K562 (cell line): ENCODE data around the gene EFHC1. TPM values are rescaled to one million over a fixed set of nuclear protein-coding genes. Genes with fewer than 3 reads are reported as not detected.

Source experiments
- ASH1L ChIP-seq: fragments of 450-650 bp; IDR thresholded peaks from 2 replicates; pipeline ENCODE4 v1.6.1; 2018; ENCODE audit warnings: borderline replicate concordance, mild to moderate bottlenecking, low read depth; ENCODE audit not compliant: partially characterized antibody
- BRD9 ChIP-seq: fragments of 450-650 bp; IDR thresholded peaks from 2 replicates; pipeline ENCODE4 v1.6.1; 2018; ENCODE audit warnings: low read depth; ENCODE audit not compliant: partially characterized antibody
- CBX1 ChIP-seq: sonication (generic); IDR thresholded peaks from 2 replicates; pipeline ENCODE4 v1.6.1; 2016; ENCODE audit warnings: antibody characterized with exemption, low read depth, mild to moderate bottlenecking
- CXXC5 ChIP-seq: fragments of 250-450 bp; sonication (Bioruptor Pico); IDR thresholded peaks from 2 replicates; pipeline ENCODE4 v1.8.0; 2022; ENCODE audit warnings: inconsistent platforms, mild to moderate bottlenecking, moderate library complexity
- DPF2 ChIP-seq: fragments of 450-650 bp; IDR thresholded peaks from 2 replicates; pipeline ENCODE4 v1.6.1; 2016
- ETS2 ChIP-seq: IDR thresholded peaks from 2 replicates; pipeline ENCODE4 v1.6.1; 2016; ENCODE audit warnings: borderline replicate concordance, missing genetic modification characterization, mild to moderate bottlenecking, moderate library complexity, missing compliant biosample characterization; ENCODE audit not compliant: poor library complexity, severe bottlenecking
- FOSL1 ChIP-seq: fragments of 200-800 bp; sonication (Bioruptor generic); conservative IDR thresholded peaks from 2 replicates; pipeline ENCODE4 v1.6.1; 2016; ENCODE audit warnings: missing genetic modification characterization, missing compliant biosample characterization
- FOXA1 ChIP-seq: fragments of 450-650 bp; IDR thresholded peaks from 2 replicates; pipeline ENCODE4 v1.6.1; 2016; ENCODE audit warnings: mild to moderate bottlenecking, borderline replicate concordance
- HMGN3 ChIP-seq: IDR thresholded peaks from 2 replicates; pipeline ENCODE4 v1.6.1; 2011; ENCODE audit warnings: borderline replicate concordance, low read depth, mild to moderate bottlenecking, mixed read lengths, low read length; ENCODE audit not compliant: insufficient read length; ENCODE audit errors: extremely low read depth
- PTTG1 ChIP-seq: fragments of 450-650 bp; IDR thresholded peaks from 2 replicates; pipeline ENCODE4 v1.6.1; 2016; ENCODE audit warnings: low read depth, mild to moderate bottlenecking, missing genetic modification characterization, missing compliant biosample characterization
- RBM25 ChIP-seq: fragments of 200-400 bp; formaldehyde crosslinking; IDR thresholded peaks from 2 replicates; pipeline ENCODE4 v1.6.1; 2018; ENCODE audit warnings: low read length, low read depth, moderate library complexity; ENCODE audit not compliant: severe bottlenecking
- RFX7 ChIP-seq: fragments of 250-450 bp; sonication (Bioruptor Pico); IDR thresholded peaks from 2 replicates; pipeline ENCODE4 v1.5.1; 2021; ENCODE audit warnings: mild to moderate bottlenecking
- TEAD4 ChIP-seq, 2 experiments: sonication (generic) in 1 of 2; formaldehyde crosslinking in 1 of 2; IDR thresholded peaks; 2 replicates each; pipeline versions ENCODE4 v1.6.1 to v1.8.0; 2012 to 2022; ENCODE audit warnings: borderline replicate concordance in 1 of 2, inconsistent platforms in 1 of 2, low read length in 1 of 2, mild to moderate bottlenecking in 1 of 2, missing genetic modification reagents in 1 of 2
- TRIM28 ChIP-seq: fragments of 450-650 bp; IDR thresholded peaks from 2 replicates; pipeline ENCODE4 v1.6.1; 2017
- ZNF124 ChIP-seq: sonication (generic); formaldehyde crosslinking; IDR thresholded peaks from 2 replicates; pipeline ENCODE4 v1.8.1; 2022; ENCODE audit warnings: missing genetic modification reagents
- ZNF785 ChIP-seq: fragments of 250-450 bp; sonication (Bioruptor Pico); IDR thresholded peaks from 2 replicates; pipeline ENCODE4 v1.4.0; 2020; ENCODE audit warnings: mild to moderate bottlenecking
- polyA plus RNA-seq, 8 experiments: library from polyadenylated mRNA; depleted of rRNA in 4 of 8; stranded (reverse) in 5 of 8; unstranded in 3 of 8; fragments of >200 nt; fragmentation: Nextera tagmentation in 2 of 8; fragmentation: Illumina TruSeq in 1 of 8; extraction: Ambion mirVana in 2 of 8; extraction: Trizol in 1 of 8; gene quantifications; 2 replicates each; pipeline versions ENCODE4 v1.2.1 to v1.2.3, GENCODE V29; 2011 to 2014; ENCODE audit warnings: inconsistent platforms in 1 of 8, missing spikeins in 1 of 8
- total RNA-seq, 7 experiments: library from RNA; depleted of rRNA in 6 of 7; stranded (reverse); fragments of >200 nt in 6 of 7; fragmentation: Illumina TruSeq in 2 of 7; extraction: Trizol in 2 of 7; gene quantifications; 2 replicates each; pipeline versions ENCODE4 v1.2.1 to v1.2.3, GENCODE V29; 2011 to 2021; ENCODE audit warnings: low replicate concordance in 1 of 7
- TF ChIP-seq, protein P1 (sequence below): fragments of 250-450 bp; sonication (Bioruptor Pico); IDR thresholded peaks from 2 replicates; pipeline ENCODE4 v1.5.0; 2022; ENCODE audit warnings: mild to moderate bottlenecking
- TF ChIP-seq, protein P2 (sequence below): fragments of 250-450 bp; sonication (Bioruptor Pico); IDR thresholded peaks from 2 replicates; pipeline ENCODE4 v1.4.0; 2020; ENCODE audit warnings: mild to moderate bottlenecking, moderate library complexity
- TF ChIP-seq, protein P3 (sequence below): IDR thresholded peaks from 3 replicates; pipeline ENCODE4 v1.6.1; 2011; ENCODE audit warnings: borderline replicate concordance, mild to moderate bottlenecking, moderate library complexity; ENCODE audit not compliant: insufficient read length; ENCODE audit errors: extremely low read depth
- TF ChIP-seq, protein P4 (sequence below): sonication (generic); formaldehyde crosslinking; IDR thresholded peaks from 2 replicates; pipeline ENCODE4 v1.8.1; 2023; ENCODE audit warnings: mild to moderate bottlenecking, missing genetic modification reagents, moderate library complexity

Gene EFHC1
- total and polyA plus RNA-seq, 9 of the 15 experiments (the other 6 are each of a cell fraction or from before 2014, with no cell fraction given) = 9.5 to 31.0 (median 14.9) TPM

DNA sequence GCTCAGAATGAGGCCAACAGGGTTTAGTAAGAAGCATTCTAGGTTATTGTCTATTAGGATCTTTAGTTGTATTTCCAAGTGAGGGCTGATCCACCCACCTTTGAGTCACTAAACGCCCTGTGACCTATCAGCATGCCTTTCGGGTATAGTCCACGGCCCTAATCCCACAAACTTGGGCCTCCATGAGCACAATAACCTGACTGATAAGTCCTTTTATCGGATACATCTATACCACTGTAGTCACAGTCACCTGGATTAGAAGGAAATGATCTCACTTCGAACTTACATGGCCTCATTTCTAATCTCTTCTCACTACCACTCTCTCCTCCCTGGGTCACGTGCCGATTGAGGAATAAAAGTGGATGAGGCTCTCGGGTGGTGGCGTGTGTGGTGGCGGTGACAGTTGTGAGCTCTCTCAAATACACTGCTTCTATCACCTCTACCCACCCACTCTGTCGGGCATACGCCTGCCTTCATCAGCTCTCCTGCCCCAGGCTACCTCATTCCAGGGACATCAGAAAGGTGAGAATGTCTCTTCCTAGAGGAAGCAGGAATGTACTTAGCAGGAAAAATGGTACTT, 91.5 kb downstream of the EFHC1 start (continued):
- TF ChIP-seq TEAD4 (IDR thresholded peaks at IDR 0.05; ENCODE audit: low read length) = no peak
- TF ChIP-seq TEAD4 (CRISPR knock-in tag; IDR thresholded peaks at IDR 0.05; ENCODE audit: borderline replicate concordance) = no peak
- TF ChIP-seq ETS2 (tag) = no peak
- TF ChIP-seq ZNF785 (CRISPR knock-in tag) = no peak
- no peak for TF ChIP-seq BRD9
- peak; percentile 9; the same call in 1 of the 2 replicates for TF ChIP-seq CXXC5 (CRISPR knock-in tag)
- TF ChIP-seq, protein P1, sequence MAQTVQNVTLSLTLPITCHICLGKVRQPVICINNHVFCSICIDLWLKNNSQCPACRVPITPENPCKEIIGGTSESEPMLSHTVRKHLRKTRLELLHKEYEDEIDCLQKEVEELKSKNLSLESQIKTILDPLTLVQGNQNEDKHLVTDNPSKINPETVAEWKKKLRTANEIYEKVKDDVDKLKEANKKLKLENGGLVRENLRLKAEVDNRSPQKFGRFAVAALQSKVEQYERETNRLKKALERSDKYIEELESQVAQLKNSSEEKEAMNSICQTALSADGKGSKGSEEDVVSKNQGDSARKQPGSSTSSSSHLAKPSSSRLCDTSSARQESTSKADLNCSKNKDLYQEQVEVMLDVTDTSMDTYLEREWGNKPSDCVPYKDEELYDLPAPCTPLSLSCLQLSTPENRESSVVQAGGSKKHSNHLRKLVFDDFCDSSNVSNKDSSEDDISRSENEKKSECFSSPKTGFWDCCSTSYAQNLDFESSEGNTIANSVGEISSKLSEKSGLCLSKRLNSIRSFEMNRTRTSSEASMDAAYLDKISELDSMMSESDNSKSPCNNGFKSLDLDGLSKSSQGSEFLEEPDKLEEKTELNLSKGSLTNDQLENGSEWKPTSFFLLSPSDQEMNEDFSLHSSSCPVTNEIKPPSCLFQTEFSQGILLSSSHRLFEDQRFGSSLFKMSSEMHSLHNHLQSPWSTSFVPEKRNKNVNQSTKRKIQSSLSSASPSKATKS (CRISPR knock-in tag) = no peak
- no peak for TF ChIP-seq CBX1
- TF ChIP-seq, protein P2, sequence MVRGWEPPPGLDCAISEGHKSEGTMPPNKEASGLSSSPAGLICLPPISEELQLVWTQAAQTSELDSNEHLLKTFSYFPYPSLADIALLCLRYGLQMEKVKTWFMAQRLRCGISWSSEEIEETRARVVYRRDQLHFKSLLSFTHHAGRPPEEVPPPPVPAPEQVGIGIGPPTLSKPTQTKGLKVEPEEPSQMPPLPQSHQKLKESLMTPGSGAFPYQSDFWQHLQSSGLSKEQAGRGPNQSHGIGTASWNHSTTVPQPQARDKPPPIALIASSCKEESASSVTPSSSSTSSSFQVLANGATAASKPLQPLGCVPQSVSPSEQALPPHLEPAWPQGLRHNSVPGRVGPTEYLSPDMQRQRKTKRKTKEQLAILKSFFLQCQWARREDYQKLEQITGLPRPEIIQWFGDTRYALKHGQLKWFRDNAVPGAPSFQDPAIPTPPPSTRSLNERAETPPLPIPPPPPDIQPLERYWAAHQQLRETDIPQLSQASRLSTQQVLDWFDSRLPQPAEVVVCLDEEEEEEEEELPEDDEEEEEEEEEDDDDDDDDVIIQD (CRISPR knock-in tag) = no peak
- TF ChIP-seq TRIM28 = no peak
- TF ChIP-seq HMGN3 = no peak
- TF ChIP-seq ZNF124 (CRISPR knock-in tag) = no peak
- TF ChIP-seq, protein P3, sequence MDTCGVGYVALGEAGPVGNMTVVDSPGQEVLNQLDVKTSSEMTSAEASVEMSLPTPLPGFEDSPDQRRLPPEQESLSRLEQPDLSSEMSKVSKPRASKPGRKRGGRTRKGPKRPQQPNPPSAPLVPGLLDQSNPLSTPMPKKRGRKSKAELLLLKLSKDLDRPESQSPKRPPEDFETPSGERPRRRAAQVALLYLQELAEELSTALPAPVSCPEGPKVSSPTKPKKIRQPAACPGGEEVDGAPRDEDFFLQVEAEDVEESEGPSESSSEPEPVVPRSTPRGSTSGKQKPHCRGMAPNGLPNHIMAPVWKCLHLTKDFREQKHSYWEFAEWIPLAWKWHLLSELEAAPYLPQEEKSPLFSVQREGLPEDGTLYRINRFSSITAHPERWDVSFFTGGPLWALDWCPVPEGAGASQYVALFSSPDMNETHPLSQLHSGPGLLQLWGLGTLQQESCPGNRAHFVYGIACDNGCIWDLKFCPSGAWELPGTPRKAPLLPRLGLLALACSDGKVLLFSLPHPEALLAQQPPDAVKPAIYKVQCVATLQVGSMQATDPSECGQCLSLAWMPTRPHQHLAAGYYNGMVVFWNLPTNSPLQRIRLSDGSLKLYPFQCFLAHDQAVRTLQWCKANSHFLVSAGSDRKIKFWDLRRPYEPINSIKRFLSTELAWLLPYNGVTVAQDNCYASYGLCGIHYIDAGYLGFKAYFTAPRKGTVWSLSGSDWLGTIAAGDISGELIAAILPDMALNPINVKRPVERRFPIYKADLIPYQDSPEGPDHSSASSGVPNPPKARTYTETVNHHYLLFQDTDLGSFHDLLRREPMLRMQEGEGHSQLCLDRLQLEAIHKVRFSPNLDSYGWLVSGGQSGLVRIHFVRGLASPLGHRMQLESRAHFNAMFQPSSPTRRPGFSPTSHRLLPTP = no peak
- no peak for TF ChIP-seq FOXA1
- TF ChIP-seq PTTG1 (tag) = no peak
- TF ChIP-seq DPF2 = peak; percentile 11; the same call in 1 of the 2 replicates
- no peak for TF ChIP-seq RFX7 (CRISPR knock-in tag)
- no peak for TF ChIP-seq RBM25
- TF ChIP-seq, protein P4, sequence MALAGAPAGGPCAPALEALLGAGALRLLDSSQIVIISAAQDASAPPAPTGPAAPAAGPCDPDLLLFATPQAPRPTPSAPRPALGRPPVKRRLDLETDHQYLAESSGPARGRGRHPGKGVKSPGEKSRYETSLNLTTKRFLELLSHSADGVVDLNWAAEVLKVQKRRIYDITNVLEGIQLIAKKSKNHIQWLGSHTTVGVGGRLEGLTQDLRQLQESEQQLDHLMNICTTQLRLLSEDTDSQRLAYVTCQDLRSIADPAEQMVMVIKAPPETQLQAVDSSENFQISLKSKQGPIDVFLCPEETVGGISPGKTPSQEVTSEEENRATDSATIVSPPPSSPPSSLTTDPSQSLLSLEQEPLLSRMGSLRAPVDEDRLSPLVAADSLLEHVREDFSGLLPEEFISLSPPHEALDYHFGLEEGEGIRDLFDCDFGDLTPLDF = no peak
- TF ChIP-seq ASH1L = no peak
- peak; percentile 53; the same call in 1 of the 2 replicates for TF ChIP-seq FOSL1 (tag)
